Measurements from ENCODE around the gene RBBP8NL. TPM values are rescaled to one million over a fixed set of nuclear protein-coding genes. Genes with fewer than 3 reads are reported as not detected.

The RBBP8NL gene
- total RNA-seq, 1 experiment from 2014 or later, result not detected

GRCh38 chr20:62462976-62463592 lies 35.7 kb upstream of the RBBP8NL start:
- DNase-seq (ENCODE audit: low spot score), result no peak

- no peak for DNase-seq (ENCODE audit: low spot score)
These were observed 34.5 kb upstream of the RBBP8NL start for GRCh38 chr20:62461834-62462233.

- no peak for DNase-seq (ENCODE audit: low spot score)
These were observed 33.8 kb upstream of the RBBP8NL start for GRCh38 chr20:62461157-62461556.

GRCh38 chr20:62460678-62461077 lies 33.3 kb upstream of the RBBP8NL start:
- DNase-seq (ENCODE audit: low spot score), result no peak

- DNase-seq (ENCODE audit: low spot score), result no peak
These were observed 32.1 kb upstream of the RBBP8NL start for GRCh38 chr20:62459488-62459887.

- no peak for DNase-seq (ENCODE audit: low spot score)
These were observed 31.2 kb upstream of the RBBP8NL start for GRCh38 chr20:62458275-62459251.

- DNase-seq (ENCODE audit: low spot score), result no peak
These were observed 30.5 kb upstream of the RBBP8NL start for GRCh38 chr20:62457831-62458230.

GRCh38 chr20:62457098-62457497 lies 29.8 kb upstream of the RBBP8NL start:
- no peak for DNase-seq (ENCODE audit: low spot score)

- no peak for DNase-seq (ENCODE audit: low spot score)
These were observed 28.6 kb upstream of the RBBP8NL start for GRCh38 chr20:62455929-62456328.

- no peak for DNase-seq (ENCODE audit: low spot score)
These were observed 27.7 kb upstream of the RBBP8NL start for GRCh38 chr20:62454904-62455636.

- DNase-seq (ENCODE audit: low spot score), result no peak
These were observed 26.0 kb upstream of the RBBP8NL start for GRCh38 chr20:62453186-62453808.

GRCh38 chr20:62452475-62453095 lies 25.2 kb upstream of the RBBP8NL start:
- no peak for DNase-seq (ENCODE audit: low spot score)

GRCh38 chr20:62451970-62452369 lies 24.6 kb upstream of the RBBP8NL start:
- DNase-seq (ENCODE audit: low spot score), result no peak

GRCh38 chr20:62451156-62451767 lies 23.9 kb upstream of the RBBP8NL start:
- DNase-seq (ENCODE audit: low spot score), result no peak

GRCh38 chr20:62449951-62450691 lies 22.8 kb upstream of the RBBP8NL start:
- no peak for DNase-seq (ENCODE audit: low spot score)

- no peak for DNase-seq (ENCODE audit: low spot score)
These were observed 21.4 kb upstream of the RBBP8NL start for GRCh38 chr20:62448788-62449187.

- DNase-seq (ENCODE audit: low spot score), result no peak
These were observed 20.7 kb upstream of the RBBP8NL start for GRCh38 chr20:62448038-62448437.

- DNase-seq (ENCODE audit: low spot score), result no peak
These were observed 19.8 kb upstream of the RBBP8NL start for GRCh38 chr20:62446888-62447869.

- no peak for DNase-seq (ENCODE audit: low spot score)
These were observed 19.1 kb upstream of the RBBP8NL start for GRCh38 chr20:62446481-62446880.
